ENCODE measurements around the gene CDCA8.

Gene CDCA8

GRCh38 chr1:37692078-37692833, at the start of gene CDCA8:
Gene CDCA8 (plus strand): TSS chr1:37692516. CDS start chr1:37692691, 175 bp downstream.
- peak within 1 kb of the TSS; percentile 89 for H3K4me3 ChIP-seq (ENCODE audit: low read depth, low read length)

GRCh38 chr1:37647281-37647680, 45.0 kb upstream of the CDCA8 start:
- no peak overlapping the region for H3K4me3 ChIP-seq (ENCODE audit: low read depth, low read length)

- H3K4me3 ChIP-seq (ENCODE audit: low read depth, low read length): no peak overlapping the region
These were observed 42.1 kb upstream of the CDCA8 start for GRCh38 chr1:37650173-37650572.

- H3K4me3 ChIP-seq (ENCODE audit: low read depth, low read length): no peak overlapping the region
These were observed 41.6 kb upstream of the CDCA8 start for GRCh38 chr1:37650721-37651120.

GRCh38 chr1:37651803-37652202, 40.5 kb upstream of the CDCA8 start:
- no peak overlapping the region for H3K4me3 ChIP-seq (ENCODE audit: low read depth, low read length)

- no peak overlapping the region for H3K4me3 ChIP-seq (ENCODE audit: low read depth, low read length)
These were observed 39.3 kb upstream of the CDCA8 start for GRCh38 chr1:37652976-37653375.

GRCh38 chr1:37653906-37654305, 38.4 kb upstream of the CDCA8 start:
- no peak overlapping the region for H3K4me3 ChIP-seq (ENCODE audit: low read depth, low read length)

GRCh38 chr1:37655274-37655673, 37.0 kb upstream of the CDCA8 start:
- H3K4me3 ChIP-seq (ENCODE audit: low read depth, low read length): no peak overlapping the region

- H3K4me3 ChIP-seq (ENCODE audit: low read depth, low read length): no peak overlapping the region
These were observed 36.3 kb upstream of the CDCA8 start for GRCh38 chr1:37656026-37656425.

- no peak overlapping the region for H3K4me3 ChIP-seq (ENCODE audit: low read depth, low read length)
These were observed 35.4 kb upstream of the CDCA8 start for GRCh38 chr1:37656881-37657280.

- no peak overlapping the region for H3K4me3 ChIP-seq (ENCODE audit: low read depth, low read length)
These were observed 34.5 kb upstream of the CDCA8 start for GRCh38 chr1:37657620-37658412.

GRCh38 chr1:37658486-37658885, 33.8 kb upstream of the CDCA8 start:
- H3K4me3 ChIP-seq (ENCODE audit: low read depth, low read length): no peak overlapping the region

- H3K4me3 ChIP-seq (ENCODE audit: low read depth, low read length): no peak overlapping the region
These were observed 31.7 kb upstream of the CDCA8 start for GRCh38 chr1:37660664-37661063.

- no peak overlapping the region for H3K4me3 ChIP-seq (ENCODE audit: low read depth, low read length)
These were observed 30.9 kb upstream of the CDCA8 start for GRCh38 chr1:37661401-37661800.

GRCh38 chr1:37662031-37662755, 30.1 kb upstream of the CDCA8 start:
- H3K4me3 ChIP-seq (ENCODE audit: low read depth, low read length): no peak overlapping the region

GRCh38 chr1:37663426-37664000, 28.8 kb upstream of the CDCA8 start:
- no peak overlapping the region for H3K4me3 ChIP-seq (ENCODE audit: low read depth, low read length)

- no peak overlapping the region for H3K4me3 ChIP-seq (ENCODE audit: low read depth, low read length)
These were observed 26.0 kb upstream of the CDCA8 start for GRCh38 chr1:37666241-37666867.

- no peak overlapping the region for H3K4me3 ChIP-seq (ENCODE audit: low read depth, low read length)
These were observed 25.2 kb upstream of the CDCA8 start for GRCh38 chr1:37667023-37667671.

GRCh38 chr1:37670133-37670532, 22.2 kb upstream of the CDCA8 start:
- no peak overlapping the region for H3K4me3 ChIP-seq (ENCODE audit: low read depth, low read length)

GRCh38 chr1:37671261-37671660, 21.1 kb upstream of the CDCA8 start:
- no peak overlapping the region for H3K4me3 ChIP-seq (ENCODE audit: low read depth, low read length)

All from iPS-11a (cell line).